C4-2B (cell line): ENCODE measurements around the gene RIPOR2.

Source experiments
- ZFX ChIP-seq: fragments of 450-650 bp; IDR thresholded peaks from 2 replicates; pipeline ENCODE4 v1.6.1; 2017
- TF ChIP-seq, protein P1 (sequence below): fragments of 450-650 bp; conservative IDR thresholded peaks from 2 replicates; pipeline ENCODE4 v1.5.1; 2017; ENCODE audit warnings: mild to moderate bottlenecking

DNA sequence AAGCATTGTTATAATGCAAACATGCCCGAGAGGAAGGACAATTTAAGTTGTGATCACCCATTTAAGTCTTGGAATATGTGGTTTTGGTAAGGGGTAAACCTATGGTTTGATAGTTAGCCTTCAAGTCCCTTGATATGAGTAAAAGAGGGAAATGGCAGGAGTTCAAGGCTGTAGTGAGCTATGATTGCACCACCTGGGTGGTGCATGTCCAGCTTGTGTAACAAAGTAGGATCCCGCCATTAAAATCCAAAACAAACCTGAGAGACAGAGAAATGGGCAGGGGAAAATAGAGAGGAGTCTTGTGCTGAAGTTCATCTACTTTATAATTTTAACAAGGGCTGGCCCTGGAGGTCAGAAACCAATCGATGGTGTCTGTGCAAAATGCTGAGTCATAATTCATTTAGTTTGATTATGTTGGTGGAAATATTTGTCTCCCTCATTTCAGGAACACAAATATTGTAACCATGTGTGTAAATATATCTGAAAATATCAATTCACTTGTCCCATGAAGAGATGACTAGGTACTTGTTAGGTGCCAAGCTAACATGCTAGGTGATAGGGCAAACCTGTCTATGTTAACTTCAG lies 113.8 kb downstream of the RIPOR2 start:
- TF ChIP-seq, protein P1, sequence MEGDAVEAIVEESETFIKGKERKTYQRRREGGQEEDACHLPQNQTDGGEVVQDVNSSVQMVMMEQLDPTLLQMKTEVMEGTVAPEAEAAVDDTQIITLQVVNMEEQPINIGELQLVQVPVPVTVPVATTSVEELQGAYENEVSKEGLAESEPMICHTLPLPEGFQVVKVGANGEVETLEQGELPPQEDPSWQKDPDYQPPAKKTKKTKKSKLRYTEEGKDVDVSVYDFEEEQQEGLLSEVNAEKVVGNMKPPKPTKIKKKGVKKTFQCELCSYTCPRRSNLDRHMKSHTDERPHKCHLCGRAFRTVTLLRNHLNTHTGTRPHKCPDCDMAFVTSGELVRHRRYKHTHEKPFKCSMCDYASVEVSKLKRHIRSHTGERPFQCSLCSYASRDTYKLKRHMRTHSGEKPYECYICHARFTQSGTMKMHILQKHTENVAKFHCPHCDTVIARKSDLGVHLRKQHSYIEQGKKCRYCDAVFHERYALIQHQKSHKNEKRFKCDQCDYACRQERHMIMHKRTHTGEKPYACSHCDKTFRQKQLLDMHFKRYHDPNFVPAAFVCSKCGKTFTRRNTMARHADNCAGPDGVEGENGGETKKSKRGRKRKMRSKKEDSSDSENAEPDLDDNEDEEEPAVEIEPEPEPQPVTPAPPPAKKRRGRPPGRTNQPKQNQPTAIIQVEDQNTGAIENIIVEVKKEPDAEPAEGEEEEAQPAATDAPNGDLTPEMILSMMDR = no peak
- no peak for TF ChIP-seq ZFX
